ENCODE results near the gene IARS2. TPM values are rescaled to one million over a fixed set of nuclear protein-coding genes. Genes with fewer than 3 reads are reported as not detected.

IARS2 gene
- total RNA-seq, 1 donor from 2014 or later, result 35.4 TPM

DNA sequence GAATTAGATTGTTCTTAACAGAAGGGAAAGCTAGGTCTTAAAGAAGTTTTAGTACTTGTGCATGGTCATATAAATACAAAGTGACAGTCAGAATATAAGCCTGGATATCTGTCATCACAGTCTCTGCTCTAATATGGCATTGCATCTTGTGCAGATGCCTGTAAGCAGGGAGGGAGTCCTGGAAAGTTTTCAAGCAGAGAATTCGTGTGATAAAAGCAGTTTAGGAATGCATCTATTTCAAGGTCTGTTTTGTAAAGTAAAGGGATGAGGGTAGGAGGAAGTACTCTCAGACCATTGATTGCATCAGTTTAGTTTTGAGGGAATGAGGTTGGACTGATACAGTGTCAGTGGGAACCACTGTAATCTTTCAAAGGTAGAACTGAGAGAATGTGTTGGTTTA, 30.6 kb downstream of the IARS2 start:
- no peak for DNase-seq
- Mint-ChIP-seq H3K27ac (ENCODE audit: unreplicated experiment) (no peak overlapping the region), H3K9me3 (ENCODE audit: unreplicated experiment) (no peaks in the 10 kb centered on the region), H3K4me1 (ENCODE audit: low read depth, unreplicated experiment) (no peaks in the 10 kb centered on the region), H3K27me3 (ENCODE audit: unreplicated experiment) (no peaks in the 10 kb centered on the region), H3K4me3 (ENCODE audit: unreplicated experiment) (no peak overlapping the region), H3K36me3 (ENCODE audit: unreplicated experiment) (no peaks in the 10 kb centered on the region)
- TF ChIP-seq, protein P1, sequence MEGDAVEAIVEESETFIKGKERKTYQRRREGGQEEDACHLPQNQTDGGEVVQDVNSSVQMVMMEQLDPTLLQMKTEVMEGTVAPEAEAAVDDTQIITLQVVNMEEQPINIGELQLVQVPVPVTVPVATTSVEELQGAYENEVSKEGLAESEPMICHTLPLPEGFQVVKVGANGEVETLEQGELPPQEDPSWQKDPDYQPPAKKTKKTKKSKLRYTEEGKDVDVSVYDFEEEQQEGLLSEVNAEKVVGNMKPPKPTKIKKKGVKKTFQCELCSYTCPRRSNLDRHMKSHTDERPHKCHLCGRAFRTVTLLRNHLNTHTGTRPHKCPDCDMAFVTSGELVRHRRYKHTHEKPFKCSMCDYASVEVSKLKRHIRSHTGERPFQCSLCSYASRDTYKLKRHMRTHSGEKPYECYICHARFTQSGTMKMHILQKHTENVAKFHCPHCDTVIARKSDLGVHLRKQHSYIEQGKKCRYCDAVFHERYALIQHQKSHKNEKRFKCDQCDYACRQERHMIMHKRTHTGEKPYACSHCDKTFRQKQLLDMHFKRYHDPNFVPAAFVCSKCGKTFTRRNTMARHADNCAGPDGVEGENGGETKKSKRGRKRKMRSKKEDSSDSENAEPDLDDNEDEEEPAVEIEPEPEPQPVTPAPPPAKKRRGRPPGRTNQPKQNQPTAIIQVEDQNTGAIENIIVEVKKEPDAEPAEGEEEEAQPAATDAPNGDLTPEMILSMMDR (IDR thresholded peaks at IDR 0.05; ENCODE audit: partially characterized antibody, unreplicated experiment), result no peak

DNA sequence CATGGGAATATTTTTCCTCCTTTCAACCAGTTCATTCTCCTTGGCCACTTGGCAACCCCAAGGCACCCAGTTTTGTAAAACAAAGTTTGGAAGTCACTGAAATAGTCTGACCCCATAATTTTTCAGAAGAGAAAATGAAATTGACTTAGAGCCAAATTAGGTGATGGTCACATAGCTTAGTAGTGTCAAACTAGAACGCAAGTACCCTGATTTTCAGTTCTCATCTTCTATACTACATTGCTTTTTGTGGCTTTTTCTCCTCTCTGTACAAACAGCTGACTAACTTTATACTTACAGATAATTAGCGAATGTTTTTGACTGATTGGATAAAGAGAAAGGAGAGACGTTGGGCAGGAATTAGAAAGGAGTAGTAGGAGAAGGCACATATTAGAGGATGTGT, 33.1 kb downstream of the IARS2 start:
- Mint-ChIP-seq H3K4me3 (ENCODE audit: unreplicated experiment) (no peak overlapping the region), H3K27ac (ENCODE audit: unreplicated experiment) (no peak overlapping the region), H3K9me3 (ENCODE audit: unreplicated experiment) (no peaks in the 10 kb centered on the region), H3K27me3 (ENCODE audit: unreplicated experiment) (no peaks in the 10 kb centered on the region), H3K36me3 (ENCODE audit: unreplicated experiment) (no peaks in the 10 kb centered on the region), H3K4me1 (ENCODE audit: low read depth, unreplicated experiment) (no peaks in the 10 kb centered on the region)
- TF ChIP-seq, protein P1 (IDR thresholded peaks at IDR 0.05; ENCODE audit: partially characterized antibody, unreplicated experiment), result no peak
- DNase-seq, result no peak

DNA sequence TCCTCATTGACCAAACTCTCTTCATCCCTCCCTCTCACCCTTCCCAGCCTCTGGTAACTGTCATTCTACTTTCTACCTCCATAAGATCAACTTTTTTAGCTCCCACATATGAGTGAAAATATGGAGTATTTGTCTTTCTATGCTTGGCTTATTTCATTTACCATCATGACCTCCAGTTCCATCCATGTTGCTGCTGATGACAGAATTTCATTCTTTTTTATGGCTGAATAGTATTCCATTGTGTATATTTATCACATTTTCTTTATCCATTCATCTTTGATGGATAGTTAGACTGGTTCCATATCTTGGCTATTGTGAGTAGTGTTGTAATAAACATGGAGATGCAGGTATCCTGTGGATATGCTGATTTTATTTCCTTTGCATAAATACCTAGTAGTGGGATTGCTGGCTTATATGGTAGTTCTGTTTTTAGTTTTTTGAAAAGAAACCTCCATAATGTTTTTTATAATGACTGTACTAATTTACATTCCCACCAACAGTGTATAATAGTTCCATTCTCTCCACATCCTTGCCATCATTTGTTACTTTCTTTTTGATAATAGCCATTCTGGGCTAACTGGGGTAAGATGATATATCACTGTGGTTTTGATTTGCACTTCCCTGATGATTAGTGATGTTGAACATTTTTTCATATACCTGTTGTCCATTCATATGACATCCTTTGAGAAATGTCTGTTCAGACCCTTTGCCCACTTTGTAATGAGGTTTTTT, 35.7 kb downstream of the IARS2 start:
- TF ChIP-seq, protein P1 (IDR thresholded peaks at IDR 0.05; ENCODE audit: partially characterized antibody, unreplicated experiment), result no peak
- no peaks in the 10 kb centered on the region for H3K9me3 Mint-ChIP-seq (ENCODE audit: unreplicated experiment)
- no peaks in the 10 kb centered on the region for H3K27me3 Mint-ChIP-seq (ENCODE audit: unreplicated experiment)
- DNase-seq, result no peak
- H3K4me1 Mint-ChIP-seq (ENCODE audit: low read depth, unreplicated experiment), result no peaks in the 10 kb centered on the region
- H3K27ac Mint-ChIP-seq (ENCODE audit: unreplicated experiment), result no peak overlapping the region
- H3K4me3 Mint-ChIP-seq (ENCODE audit: unreplicated experiment), result no peak overlapping the region
- no peaks in the 10 kb centered on the region for H3K36me3 Mint-ChIP-seq (ENCODE audit: unreplicated experiment)

DNA sequence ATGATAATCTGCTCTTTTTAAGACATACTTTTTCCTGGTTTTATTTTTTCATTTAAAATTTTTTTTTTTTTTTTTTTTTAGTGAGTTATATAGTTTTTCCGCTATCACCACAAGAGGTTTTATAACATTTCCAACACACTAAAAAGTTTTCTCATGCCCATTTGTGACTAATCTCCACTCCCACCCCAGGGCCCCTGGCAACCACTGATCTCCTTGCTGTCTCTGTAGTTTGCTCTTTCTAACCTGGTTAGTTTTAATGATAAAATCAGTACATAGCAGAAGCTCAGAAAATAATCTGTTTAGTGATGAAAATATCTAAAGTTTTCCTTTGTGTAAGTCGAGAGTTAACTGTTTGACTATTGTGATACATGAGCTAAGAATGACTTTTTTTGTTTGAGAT, 41.8 kb downstream of the IARS2 start:
- H3K9me3 Mint-ChIP-seq (ENCODE audit: unreplicated experiment), result no peaks in the 10 kb centered on the region
- no peaks in the 10 kb centered on the region for H3K4me1 Mint-ChIP-seq (ENCODE audit: low read depth, unreplicated experiment)

More for the DNA sequence above, 41.8 kb downstream of the IARS2 start:
- no peak for DNase-seq
- no peak overlapping the region for H3K4me3 Mint-ChIP-seq (ENCODE audit: unreplicated experiment)
- H3K36me3 Mint-ChIP-seq (ENCODE audit: unreplicated experiment), result peaks cover under 1% of the 10 kb centered on the region
- H3K27me3 Mint-ChIP-seq (ENCODE audit: unreplicated experiment), result no peaks in the 10 kb centered on the region
- TF ChIP-seq, protein P1 (IDR thresholded peaks at IDR 0.05; ENCODE audit: partially characterized antibody, unreplicated experiment), result no peak
- H3K27ac Mint-ChIP-seq (ENCODE audit: unreplicated experiment), result no peak overlapping the region

Data from glutamatergic neuron (in vitro differentiated cells).